GM18498 (cell line): ENCODE measurements around the gene CACNA2D3.

Experiments used
- ATAC-seq: cut with Tn5 transposase; IDR thresholded peaks from one replicate; pipeline ENCODE4 v1.9.1; 2021; ENCODE audit warnings: mild to moderate bottlenecking, moderate library complexity; ENCODE audit not compliant: unreplicated experiment

Gene CACNA2D3

DNA sequence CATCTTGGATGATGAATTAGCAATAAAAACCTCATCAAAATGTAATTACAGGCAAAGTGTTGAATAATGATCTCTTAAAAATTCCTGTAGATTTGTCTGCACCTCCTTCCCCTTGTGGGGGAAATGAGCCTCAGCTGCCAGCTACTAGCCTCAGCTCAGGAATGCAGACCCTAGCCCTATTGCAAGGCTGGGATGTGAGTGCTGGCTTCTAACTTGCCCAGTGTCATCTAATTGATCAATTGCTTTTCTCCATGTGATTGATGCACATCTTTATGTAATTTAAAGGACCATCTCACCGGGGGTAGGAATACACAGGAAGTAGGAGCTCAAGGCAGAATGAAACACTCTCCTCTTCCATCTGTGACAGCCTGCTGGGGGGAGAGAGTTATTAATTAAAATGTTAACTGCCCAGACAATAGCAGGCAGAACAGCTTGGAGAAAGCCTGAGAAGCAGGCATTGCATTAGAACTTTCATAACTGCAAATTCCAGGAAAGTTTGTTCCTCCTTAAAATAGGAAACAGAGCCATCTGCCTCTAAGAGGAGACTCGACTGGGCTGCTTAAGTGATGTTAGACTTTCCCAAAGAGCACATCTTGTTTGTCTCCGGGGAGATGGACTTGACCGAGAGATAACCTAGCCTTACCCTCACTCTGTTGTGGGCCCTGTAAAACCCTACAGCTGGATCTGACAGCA lies 735.9 kb downstream of the CACNA2D3 start:
- no peak for ATAC-seq

DNA sequence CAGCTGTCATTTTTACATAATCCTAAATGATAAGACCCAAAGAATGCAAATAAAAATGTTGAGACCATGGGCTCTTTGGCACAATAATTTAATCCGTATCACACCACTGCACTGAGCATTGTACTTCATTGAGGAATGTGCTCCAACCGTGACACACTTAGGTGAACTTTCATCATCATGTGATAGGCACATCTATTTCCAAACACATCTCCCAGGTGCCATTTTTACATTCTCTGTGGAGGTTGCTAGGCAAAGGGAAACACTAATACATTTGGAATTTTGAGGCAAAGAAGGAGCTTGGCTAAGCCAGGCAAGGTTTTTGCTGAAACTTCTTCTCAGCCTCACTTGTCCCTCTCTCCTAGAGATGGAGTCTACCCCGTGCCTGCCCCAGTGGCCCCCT lies 736.8 kb downstream of the CACNA2D3 start:
- no peak for ATAC-seq

DNA sequence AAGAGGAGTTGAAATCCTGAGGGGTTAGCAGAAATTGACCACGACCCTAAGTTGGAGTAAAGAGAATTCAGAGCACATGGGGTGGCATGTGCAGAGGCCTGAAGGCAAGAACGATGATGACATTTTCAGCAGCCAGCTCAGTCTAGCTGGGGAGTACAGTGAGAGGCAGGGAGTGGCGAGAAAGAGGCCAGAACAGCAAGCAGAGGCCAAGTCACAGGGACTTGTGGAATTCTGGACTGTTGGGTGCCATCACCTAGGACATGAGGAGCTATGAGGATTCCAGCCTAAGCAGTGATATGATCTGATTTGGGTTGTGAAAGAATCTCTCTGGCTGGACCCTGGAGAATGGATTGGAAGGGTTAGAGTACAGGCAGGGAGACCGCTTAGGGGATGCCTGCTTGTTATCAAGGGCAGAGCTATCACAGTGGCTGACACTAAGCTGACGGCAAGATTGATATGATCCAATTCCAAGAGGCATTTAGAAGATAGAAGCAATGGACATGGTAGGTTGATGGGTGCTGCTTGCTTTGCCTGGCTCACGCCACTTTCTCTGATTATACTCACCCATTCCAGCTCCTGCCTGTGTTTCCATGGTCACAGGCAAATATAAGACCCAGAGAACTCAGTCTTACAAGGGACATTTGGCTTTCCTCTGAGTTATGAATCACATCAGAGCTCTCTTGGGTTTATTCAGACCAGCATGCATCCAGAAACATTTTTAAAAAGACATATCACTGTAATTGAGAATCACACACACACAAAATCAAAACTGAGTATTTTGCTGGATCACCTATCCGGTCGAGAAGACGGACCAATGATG lies 739.1 kb downstream of the CACNA2D3 start:
- ATAC-seq: no peak

DNA sequence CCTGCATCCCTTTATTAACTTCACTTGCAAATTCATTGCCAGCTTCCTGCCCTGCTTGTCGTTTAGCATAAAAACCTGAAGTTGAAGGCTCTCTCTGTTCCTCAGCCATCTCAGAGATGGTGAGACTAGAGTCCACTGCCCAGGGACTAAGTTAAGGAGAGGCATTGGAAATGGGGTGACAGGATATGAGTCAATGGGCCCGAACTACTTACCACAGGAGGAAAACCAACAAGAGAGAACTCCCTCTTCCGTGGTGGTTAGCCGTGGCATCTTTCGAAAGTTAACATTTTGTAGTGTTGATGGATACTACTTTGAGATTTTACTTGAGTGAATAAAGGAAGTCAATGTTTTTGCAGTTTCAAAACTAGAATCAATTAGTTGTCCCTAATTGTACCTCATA lies 740.2 kb downstream of the CACNA2D3 start:
- no peak for ATAC-seq

DNA sequence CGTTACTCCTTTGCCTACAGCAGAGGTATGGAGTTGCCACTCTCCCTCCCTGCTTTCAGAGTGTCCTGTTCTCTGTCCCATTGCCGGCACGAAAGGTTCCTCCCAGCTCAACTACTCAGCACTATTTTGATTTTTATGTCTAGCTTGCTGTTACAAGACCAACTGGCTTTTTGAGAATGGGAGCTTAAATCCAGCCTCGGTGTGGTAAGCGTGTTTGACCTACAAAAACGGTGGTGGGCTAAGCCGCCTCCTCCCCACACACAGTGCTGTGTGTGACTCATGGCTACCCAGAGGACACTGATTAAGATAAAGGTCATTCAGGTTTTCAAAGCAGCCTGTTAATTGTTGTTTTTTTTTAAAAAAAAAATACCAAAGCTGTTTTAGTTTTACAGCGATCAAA lies 741.0 kb downstream of the CACNA2D3 start:
- no peak for ATAC-seq

DNA sequence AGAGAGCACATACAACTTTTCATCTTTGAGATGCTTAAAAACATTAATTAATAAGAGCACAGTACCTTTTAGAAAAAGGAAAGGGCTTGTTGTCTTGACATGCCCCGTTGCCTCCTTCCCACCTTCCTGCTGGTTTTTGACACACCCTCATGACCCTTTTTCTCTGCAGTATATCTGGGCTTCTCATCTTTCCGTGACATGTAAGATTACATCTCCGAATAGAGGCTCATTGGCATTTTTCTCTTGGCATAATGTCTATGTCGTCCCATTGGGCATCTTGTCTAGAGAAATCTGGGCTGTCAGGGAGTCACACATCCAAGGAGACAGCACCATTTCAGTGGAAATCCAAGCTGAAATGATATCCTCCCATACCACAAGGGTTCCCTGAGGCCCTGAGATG lies 741.4 kb downstream of the CACNA2D3 start:
- ATAC-seq: no peak

DNA sequence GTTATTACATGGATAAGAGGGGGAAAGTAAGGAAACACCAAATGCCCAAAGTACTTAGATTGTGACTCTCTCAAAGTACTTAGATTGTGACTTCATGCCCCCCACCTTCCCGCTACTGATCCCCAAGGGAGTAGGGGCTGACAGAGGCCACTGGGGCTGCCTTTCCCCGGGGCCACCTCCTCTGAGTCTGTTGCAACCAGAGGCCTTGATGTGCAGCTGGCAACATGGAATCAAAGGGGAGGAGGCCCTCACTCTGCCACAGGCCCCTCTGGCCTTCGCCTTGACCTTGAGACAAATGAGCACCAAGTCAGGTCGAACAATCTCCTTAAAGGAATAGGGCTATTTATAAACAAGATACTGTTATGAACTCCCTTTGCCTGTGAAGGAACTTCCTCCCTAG lies 743.0 kb downstream of the CACNA2D3 start:
- ATAC-seq: no peak

DNA sequence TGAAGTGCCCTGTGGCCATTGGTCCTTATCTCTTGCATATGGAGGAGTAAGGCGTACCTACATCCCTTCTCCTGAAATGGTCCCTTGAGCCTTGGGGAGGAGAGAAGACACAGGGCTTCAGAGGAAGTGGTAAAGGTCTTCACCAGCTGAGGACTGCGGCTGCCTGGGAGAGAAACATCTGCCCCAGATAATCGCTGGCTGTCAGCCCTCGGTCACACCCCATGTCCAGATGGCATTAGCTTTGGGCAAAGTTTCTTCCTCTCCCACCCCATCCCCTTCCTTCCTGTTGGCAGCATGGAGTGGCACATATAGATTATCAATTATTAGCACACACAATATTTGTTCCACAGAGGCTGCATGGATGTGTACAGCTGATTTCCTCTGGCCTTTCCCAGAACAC lies 743.9 kb downstream of the CACNA2D3 start:
- no peak for ATAC-seq

DNA sequence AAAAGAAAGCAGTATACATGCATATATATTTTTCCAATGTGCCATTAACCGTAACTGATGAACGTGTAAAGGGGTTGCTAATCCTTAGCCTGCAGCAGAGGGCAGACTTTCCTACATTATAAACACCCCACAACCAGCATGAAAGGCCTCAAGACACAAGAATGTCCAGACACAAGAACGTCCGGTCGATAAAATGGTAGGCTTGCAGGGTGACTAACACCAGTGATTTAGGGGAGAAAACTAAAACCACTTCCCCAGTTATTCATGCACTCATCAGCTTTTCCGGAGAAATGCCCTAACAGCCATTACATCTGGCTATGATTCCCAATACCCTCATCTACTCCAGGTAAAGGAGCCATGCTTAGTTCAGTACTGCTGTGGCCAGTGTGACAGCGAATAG lies 748.1 kb downstream of the CACNA2D3 start:
- no peak for ATAC-seq

DNA sequence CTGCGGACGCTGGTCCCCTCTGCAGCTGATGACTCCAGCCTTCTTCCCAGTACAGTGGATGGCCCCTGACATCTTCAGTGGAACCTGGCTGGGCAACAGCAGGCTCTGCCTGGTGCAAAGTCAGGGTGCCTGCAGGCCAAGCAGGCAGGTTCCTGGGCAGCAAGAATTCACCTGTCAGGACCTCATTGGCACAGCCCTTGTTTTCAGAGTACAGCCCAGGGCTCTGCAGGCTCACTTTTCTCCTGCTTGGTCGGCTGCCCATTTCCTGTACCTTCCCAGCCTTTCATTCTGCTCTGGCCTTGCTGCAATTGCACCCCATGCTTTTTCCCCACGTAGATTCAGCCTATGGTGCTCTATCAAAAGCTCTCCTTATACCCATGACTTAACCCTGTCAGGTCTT lies 749.5 kb downstream of the CACNA2D3 start:
- ATAC-seq: no peak

DNA sequence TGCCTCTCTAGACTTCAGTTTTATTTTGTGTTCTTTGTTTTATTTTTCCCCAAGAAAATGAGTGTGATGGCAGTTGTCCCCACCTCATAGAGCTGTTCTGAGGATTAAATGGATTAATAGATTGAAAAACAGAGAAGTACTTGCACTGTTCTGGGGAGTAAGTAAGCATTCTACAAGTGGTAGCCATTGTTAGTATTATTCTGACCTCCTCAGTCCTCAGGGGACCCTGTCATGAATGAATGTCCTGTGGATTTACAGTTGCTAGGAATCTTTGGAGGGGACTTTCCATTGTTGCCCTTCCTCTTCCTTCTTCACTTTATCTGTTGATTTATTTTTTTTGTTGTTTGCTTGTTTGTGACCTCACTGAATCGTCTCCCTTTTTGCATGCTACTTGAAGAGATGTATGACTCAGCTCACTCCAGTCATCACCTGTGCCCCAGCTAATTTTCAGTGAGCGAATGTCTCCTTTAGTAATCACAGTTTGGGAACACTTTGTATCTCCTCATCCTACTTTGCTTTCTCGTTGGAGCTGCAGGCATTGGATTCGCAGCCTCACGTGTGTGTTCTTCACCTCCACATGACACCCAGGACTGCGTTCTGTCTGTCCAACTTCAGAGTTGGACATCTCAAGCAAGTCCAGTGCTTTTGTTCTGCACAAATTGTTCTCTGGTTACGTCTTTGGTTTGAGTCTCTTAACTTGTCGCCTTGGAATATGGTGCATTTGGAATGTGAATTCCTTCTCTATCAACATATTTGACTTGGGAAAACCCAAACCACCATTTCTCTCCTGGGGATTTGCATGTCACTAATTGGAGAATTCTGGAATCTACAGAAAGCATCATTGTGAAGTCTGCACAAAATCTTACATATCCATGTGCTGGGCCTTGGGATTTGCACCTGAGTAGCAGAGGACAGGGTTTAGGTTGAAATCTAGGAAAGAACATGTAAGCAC lies 751.0 kb downstream of the CACNA2D3 start:
- ATAC-seq: no peak

DNA sequence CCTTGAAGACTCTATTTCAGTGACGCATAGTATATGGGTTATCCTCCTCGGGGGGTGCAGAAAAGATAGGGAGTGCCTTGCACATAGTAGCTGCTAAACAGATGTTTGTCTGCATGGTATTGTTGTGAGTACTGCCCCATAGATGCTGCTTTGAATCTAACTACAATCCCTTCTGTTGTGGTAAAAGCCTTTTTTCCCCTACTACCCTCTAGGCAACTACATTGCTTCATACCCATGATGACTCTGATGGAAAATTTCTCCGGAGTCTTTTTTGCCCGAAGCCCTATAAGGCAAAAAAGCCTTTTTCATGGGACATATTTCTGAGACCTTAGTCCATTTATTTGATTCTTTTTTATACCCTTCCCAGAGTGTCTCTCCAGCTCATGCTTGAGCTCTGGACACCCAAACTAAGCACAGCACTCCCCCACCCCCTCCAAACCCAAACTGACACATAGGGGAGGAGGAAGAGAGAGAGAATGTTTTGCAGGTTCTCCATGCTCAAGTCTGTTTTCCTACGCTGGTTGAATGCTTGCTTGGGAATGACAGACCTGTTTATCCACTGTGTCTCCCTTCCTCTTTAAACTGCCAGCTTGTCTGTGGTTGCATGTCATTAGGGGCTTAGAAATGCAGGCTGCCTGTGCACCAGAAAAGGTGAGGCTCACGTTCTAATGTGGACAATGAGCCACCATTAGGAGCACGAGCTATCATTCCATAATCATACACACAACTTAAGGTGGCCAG lies 752.6 kb downstream of the CACNA2D3 start:
- no peak for ATAC-seq

DNA sequence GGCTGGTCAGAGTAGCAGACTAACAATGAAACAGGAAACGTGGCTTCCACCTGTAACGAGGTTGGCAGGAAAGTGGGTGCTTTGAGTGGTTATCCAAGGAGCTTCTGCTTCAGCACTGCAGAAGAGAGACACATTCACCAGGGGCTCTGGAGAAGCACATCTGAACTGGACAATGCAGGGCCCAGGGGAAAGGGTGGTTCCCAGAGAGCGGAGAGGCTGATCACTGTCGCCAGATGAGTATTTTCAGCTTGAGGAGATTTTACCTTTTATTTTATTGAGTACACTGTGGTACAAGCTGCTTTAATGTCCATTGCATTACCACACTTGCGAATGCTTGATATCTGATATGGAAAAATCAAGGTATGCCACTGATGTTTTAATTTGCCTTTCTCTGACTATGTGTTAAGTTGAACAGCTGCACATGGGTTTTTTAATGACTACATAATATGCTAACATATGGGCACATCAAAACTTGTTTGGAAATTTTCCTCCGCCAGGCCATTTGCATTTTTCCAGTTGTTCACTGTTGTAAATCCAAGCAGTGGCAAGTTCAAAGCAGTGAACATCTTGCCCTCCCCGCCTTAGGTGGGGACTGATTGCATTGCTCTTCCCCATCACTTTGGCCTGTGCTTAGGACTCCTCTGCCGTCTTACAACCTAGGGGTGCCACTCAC lies 753.4 kb downstream of the CACNA2D3 start:
- no peak for ATAC-seq

DNA sequence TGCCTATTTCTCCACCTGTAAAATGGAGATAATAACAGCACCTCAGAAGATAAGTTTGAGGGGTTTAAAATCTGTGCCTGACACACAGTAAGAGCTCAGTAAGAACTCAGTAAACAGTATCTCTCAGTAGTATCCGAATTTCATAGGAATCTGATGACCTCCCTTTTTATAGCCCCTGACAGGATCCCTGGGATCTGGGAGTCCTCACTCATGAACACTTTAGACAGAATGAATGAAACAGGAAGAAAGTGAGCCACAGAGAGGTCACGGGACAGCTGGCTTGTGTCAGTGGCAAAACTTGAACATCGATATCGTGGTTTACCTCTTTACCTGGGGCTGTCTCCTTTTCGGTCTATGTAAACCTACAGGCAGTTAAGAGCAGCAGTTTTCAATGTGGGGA lies 754.3 kb downstream of the CACNA2D3 start:
- ATAC-seq: no peak

DNA sequence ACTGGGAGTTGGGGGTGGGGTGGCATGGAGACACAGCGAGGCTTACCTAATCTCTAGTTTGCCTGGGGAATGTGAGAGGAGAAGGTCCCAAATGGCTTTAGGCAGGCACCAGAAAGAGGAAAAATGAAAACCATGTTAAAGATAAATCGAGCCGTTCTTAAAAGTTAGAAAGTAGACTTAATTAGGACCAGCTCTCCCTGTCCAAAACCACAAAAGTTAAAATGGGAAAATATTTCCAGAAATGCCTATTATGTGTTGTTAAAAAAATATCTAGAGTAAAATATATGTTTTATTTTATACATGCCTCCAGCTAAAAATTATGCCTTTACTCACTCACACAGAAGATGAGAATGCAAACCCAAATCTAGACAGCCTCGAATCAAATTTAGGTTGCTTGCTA lies 755.4 kb downstream of the CACNA2D3 start:
- no peak for ATAC-seq

DNA sequence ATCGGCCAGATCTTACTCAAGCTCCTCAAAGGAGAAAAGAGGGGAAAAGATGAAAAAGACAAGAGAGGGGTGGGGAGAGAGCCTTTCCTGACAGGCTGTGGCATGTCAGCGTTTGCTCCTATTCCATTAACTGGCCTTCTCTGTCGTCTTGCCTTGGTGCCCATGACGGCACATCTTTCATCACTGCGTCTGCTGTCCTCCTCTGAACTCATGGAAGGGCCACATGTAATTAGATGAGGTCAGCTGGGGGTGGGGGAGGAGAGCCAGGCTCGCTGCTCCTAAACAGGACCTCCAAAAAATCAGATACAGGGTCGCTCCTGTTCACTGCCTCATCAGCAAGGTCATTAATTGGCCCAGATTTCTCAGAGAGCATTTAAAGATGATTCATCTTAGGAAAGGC lies 755.8 kb downstream of the CACNA2D3 start:
- ATAC-seq: no peak

DNA sequence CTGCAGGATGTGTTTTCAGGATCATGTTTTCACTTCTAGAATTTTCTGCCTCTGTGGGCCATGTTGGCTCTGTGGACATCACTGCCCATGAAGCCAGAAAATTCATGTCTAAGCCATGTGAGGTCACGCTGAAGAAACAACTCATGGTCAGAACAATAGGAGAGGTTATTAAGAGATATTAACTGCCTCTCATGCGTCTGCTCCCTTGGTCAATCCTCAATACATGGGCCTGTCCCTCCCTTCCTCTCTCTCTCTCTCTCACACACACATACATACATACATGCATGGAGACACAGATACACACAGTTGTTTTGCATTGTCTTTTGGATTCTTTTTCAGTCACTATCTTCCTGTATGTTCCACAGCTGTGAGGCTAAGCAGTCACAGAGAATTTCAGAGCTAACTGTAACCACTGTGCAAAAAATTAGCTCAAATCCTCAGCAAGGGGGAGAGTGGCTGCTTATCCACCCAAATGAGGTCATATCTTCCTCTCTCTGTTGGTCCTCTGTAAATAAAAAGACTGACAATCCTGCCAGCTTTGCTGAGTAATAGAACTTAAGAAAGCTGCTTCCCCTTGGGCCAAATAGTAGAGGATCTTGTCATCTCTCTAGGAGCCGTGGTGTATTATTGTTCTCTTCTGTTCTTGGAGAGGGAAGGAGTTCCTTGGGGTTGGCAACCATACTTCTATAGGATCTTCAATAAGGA lies 759.9 kb downstream of the CACNA2D3 start:
- no peak for ATAC-seq

DNA sequence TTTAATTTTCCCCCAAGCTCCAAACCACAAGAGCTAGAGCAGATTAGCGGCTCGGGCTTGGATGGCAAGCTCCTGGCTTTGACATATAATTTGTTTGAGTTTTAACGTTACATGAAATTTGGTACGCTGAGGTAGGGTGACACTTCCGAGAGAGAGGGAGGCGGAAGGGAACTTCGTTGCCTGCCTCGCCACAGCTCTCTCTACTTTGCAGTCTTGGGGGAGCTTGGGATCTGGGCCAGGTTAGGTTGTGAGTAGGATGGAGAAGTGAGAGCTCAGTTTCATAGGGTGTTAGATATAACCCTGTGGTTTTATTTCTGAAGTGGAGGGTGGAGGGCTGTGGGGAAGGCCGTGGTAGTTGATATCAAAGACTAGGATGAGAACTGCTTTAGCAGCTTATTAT lies 765.8 kb downstream of the CACNA2D3 start:
- ATAC-seq: no peak

DNA sequence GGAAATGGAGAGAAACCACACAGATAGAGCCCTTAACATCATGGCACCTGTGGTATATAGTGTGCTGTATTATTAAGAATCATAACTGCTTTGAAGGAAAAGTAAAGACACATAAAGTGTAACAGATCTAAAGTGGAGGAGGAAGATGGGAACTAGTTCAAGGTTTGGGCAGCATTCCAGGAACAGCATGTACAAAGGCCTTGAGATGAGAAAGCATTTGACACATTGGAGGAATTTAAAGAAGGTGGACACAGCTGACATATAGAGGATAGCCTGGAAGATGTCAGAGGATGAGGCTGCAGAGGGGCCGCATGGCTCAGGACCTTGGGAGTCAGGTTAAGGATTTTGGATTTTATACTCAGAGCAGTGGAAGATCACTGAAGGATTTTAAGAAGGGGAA lies 766.5 kb downstream of the CACNA2D3 start:
- no peak for ATAC-seq

DNA sequence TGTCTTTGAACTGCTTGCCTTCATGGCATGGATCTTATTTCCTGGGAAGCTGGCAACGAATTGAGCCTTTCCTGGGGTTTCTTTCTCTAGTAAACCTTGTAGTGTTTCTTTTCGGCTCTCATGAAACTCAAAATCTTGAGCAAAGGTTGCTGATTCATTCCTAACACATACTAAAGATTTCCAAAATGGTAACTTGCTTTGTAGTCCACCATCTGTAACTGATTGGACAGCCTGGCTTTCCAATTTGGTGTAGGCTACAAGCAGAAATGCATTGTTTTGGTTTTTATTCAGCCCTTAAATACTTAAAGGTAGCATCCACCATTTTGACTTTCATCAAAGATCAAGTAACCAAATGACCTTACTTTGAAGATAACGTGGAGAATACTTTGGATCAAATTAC lies 767.4 kb downstream of the CACNA2D3 start:
- ATAC-seq: no peak
